GM12873 (cell line): ENCODE data around the gene GPR158.

ENCODE experiments used
- TF ChIP-seq, protein P1 (sequence below): IDR thresholded peaks from 2 replicates; pipeline ENCODE4 v1.5.1; 2012; ENCODE audit warnings: low read depth, mild to moderate bottlenecking, moderate library complexity, low read length, control low read depth; ENCODE audit not compliant: insufficient read depth; ENCODE audit errors: missing control alignments

GPR158 gene

GRCh38 chr10:25245165-25245564 lies 70.4 kb downstream of the GPR158 start:
- TF ChIP-seq, protein P1, sequence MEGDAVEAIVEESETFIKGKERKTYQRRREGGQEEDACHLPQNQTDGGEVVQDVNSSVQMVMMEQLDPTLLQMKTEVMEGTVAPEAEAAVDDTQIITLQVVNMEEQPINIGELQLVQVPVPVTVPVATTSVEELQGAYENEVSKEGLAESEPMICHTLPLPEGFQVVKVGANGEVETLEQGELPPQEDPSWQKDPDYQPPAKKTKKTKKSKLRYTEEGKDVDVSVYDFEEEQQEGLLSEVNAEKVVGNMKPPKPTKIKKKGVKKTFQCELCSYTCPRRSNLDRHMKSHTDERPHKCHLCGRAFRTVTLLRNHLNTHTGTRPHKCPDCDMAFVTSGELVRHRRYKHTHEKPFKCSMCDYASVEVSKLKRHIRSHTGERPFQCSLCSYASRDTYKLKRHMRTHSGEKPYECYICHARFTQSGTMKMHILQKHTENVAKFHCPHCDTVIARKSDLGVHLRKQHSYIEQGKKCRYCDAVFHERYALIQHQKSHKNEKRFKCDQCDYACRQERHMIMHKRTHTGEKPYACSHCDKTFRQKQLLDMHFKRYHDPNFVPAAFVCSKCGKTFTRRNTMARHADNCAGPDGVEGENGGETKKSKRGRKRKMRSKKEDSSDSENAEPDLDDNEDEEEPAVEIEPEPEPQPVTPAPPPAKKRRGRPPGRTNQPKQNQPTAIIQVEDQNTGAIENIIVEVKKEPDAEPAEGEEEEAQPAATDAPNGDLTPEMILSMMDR = no peak

DNA sequence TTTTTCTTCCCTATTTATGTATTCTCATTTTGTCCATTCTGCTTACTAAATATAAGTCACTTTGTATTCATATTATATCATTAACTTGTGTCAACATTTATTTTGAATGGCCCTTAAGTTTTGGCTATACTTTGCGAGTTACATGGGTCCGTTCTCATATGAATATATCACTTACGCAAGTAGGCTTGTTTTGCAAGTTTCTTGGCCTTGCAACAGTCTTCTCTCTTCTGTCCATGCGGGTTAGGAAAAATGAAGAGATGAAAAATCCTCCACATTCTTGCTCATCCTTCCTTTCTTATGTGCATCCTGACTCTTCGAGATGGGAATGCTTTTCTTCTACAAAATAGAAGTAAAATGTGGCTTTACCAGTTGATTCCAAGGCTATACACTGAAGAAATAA lies 82.8 kb downstream of the GPR158 start:
- TF ChIP-seq, protein P1 = no peak

- TF ChIP-seq, protein P1 = no peak
Observed at GRCh38 chr10:25261110-25261509, 86.3 kb downstream of the GPR158 start.

GRCh38 chr10:25261558-25261957 lies 86.8 kb downstream of the GPR158 start:
- TF ChIP-seq, protein P1 = no peak

DNA sequence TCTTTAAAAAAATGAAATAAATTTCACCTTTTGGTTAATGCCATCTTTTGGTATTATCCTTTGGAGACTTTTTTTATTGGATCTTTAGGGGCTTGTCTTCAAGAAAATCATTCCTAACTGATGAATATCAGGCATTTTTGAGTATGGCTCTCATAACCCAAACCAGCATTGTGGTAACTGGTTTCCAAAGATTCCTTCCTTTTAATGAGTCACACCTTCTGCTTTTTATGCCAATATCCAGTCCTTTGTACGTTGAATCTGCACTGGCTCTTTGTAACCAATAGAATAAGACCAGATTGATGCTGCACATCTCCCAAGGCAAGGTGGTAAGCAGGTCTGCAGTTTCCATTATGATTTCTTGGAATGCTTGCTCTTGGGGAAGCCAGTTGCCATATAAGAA lies 89.1 kb downstream of the GPR158 start:
- TF ChIP-seq, protein P1 = no peak

- TF ChIP-seq, protein P1 = no peak
Observed at GRCh38 chr10:25278180-25278579, 103.4 kb downstream of the GPR158 start.

DNA sequence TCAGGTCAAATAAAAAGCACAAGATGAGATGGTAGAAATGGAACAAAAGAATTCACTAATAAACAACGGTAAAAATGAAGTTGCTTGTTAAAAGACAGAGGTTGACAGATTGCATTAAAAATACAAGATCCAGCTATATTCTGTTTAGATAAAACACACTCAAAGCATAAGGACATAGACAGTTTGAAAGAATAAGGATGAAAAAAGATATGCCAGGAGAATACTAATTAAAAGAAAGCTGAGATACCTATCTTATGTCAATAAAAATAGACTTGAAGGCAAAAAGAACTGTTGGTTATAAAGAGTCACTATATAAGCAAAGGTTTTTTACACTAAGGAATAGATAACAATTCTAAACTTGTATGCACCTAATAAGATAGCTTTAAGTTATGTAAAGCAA lies 105.3 kb downstream of the GPR158 start:
- TF ChIP-seq, protein P1 = no peak
